ENCODE results near the gene ARSA.

Gene ARSA

GRCh38 chr22:50627642-50628542 lies at the start of gene ARSA:
Gene ARSA (minus strand): TSS chr22:50628152. CDS start chr22:50627779, 373 bp downstream.
- peak; percentile 92 for ATAC-seq
- TF ChIP-seq ZNF70 (CRISPR knock-in tag; IDR thresholded peaks at IDR 0.05) (no peak), GLIS3 (CRISPR knock-in tag; IDR thresholded peaks at IDR 0.05) (no peak), ZFP30 (CRISPR knock-in tag; IDR thresholded peaks at IDR 0.05) (no peak), PPARA (CRISPR knock-in tag; IDR thresholded peaks at IDR 0.05; ENCODE audit: borderline replicate concordance) (no peak), OSR1 (CRISPR knock-in tag; IDR thresholded peaks at IDR 0.05) (no peak), SNAI2 (CRISPR knock-in tag; IDR thresholded peaks at IDR 0.05) (no peak), ZNF565 (CRISPR knock-in tag; conservative IDR thresholded peaks at IDR 0.05; ENCODE audit: low read depth) (no peak)
- TF ChIP-seq, protein P1, sequence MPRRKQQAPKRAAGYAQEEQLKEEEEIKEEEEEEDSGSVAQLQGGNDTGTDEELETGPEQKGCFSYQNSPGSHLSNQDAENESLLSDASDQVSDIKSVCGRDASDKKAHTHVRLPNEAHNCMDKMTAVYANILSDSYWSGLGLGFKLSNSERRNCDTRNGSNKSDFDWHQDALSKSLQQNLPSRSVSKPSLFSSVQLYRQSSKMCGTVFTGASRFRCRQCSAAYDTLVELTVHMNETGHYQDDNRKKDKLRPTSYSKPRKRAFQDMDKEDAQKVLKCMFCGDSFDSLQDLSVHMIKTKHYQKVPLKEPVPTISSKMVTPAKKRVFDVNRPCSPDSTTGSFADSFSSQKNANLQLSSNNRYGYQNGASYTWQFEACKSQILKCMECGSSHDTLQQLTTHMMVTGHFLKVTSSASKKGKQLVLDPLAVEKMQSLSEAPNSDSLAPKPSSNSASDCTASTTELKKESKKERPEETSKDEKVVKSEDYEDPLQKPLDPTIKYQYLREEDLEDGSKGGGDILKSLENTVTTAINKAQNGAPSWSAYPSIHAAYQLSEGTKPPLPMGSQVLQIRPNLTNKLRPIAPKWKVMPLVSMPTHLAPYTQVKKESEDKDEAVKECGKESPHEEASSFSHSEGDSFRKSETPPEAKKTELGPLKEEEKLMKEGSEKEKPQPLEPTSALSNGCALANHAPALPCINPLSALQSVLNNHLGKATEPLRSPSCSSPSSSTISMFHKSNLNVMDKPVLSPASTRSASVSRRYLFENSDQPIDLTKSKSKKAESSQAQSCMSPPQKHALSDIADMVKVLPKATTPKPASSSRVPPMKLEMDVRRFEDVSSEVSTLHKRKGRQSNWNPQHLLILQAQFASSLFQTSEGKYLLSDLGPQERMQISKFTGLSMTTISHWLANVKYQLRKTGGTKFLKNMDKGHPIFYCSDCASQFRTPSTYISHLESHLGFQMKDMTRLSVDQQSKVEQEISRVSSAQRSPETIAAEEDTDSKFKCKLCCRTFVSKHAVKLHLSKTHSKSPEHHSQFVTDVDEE (CRISPR knock-in tag; IDR thresholded peaks at IDR 0.05): no peak
- TF ChIP-seq, protein P2, sequence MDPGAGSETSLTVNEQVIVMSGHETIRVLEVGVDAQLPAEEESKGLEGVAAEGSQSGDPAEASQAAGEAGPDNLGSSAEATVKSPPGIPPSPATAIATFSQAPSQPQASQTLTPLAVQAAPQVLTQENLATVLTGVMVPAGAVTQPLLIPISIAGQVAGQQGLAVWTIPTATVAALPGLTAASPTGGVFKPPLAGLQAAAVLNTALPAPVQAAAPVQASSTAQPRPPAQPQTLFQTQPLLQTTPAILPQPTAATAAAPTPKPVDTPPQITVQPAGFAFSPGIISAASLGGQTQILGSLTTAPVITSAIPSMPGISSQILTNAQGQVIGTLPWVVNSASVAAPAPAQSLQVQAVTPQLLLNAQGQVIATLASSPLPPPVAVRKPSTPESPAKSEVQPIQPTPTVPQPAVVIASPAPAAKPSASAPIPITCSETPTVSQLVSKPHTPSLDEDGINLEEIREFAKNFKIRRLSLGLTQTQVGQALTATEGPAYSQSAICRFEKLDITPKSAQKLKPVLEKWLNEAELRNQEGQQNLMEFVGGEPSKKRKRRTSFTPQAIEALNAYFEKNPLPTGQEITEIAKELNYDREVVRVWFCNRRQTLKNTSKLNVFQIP (CRISPR knock-in tag; IDR thresholded peaks at IDR 0.05; ENCODE audit: borderline replicate concordance, low read depth): no peak

- TF ChIP-seq ARNTL (CRISPR knock-in tag; IDR thresholded peaks at IDR 0.05; ENCODE audit: borderline replicate concordance, low read depth): no peak
- TF ChIP-seq SNAI2 (CRISPR knock-in tag; IDR thresholded peaks at IDR 0.05): no peak
- TF ChIP-seq, protein P2 (CRISPR knock-in tag; IDR thresholded peaks at IDR 0.05; ENCODE audit: borderline replicate concordance, low read depth): no peak
- no peak for TF ChIP-seq CSDC2 (CRISPR knock-in tag; IDR thresholded peaks at IDR 0.05)
- no peak for TF ChIP-seq GLIS3 (CRISPR knock-in tag; IDR thresholded peaks at IDR 0.05)
- TF ChIP-seq RARB (CRISPR knock-in tag; IDR thresholded peaks at IDR 0.05): no peak
- no peak for TF ChIP-seq CSRNP3 (CRISPR knock-in tag; IDR thresholded peaks at IDR 0.05)
- no peak for TF ChIP-seq ZNF565 (CRISPR knock-in tag; conservative IDR thresholded peaks at IDR 0.05; ENCODE audit: low read depth)
- no peak for TF ChIP-seq PPARA (CRISPR knock-in tag; IDR thresholded peaks at IDR 0.05; ENCODE audit: borderline replicate concordance)
- no peak for TF ChIP-seq ZFP30 (CRISPR knock-in tag; IDR thresholded peaks at IDR 0.05)
- TF ChIP-seq BACH2 (CRISPR knock-in tag; IDR thresholded peaks at IDR 0.05; ENCODE audit: borderline replicate concordance): no peak
- TF ChIP-seq ISL1 (CRISPR knock-in tag; IDR thresholded peaks at IDR 0.05): no peak
- no peak for TF ChIP-seq TCF4 (CRISPR knock-in tag; IDR thresholded peaks at IDR 0.05; ENCODE audit: borderline replicate concordance)
- TF ChIP-seq, protein P1 (CRISPR knock-in tag; IDR thresholded peaks at IDR 0.05): no peak
- TF ChIP-seq TOX (CRISPR knock-in tag; IDR thresholded peaks at IDR 0.05; ENCODE audit: borderline replicate concordance): no peak
- no peak for ATAC-seq
Measured at GRCh38 chr22:50676661-50677492, 48.9 kb upstream of the ARSA start.

All from SK-N-SH treated with all-trans-retinoic acid at 6 μM for 48 hours (cell line).